ENCODE results near the gene ESRRA. TPM values are rescaled to one million over a fixed set of nuclear protein-coding genes. Genes with fewer than 3 reads are reported as not detected.
A peak's percentile ranks its signal among the peaks of the same experiment; 100 is the strongest.

Gene ESRRA
- polyA plus RNA-seq, 1 experiment = 5.5 TPM

GRCh38 chr11:64278576-64279190 is 26.6 kb upstream of the ESRRA start:
- Histone ChIP-seq H3K9me3 (ENCODE audit: control insufficient read depth, insufficient read depth, low read length) (no peaks in the 10 kb centered on the region), H3K4me3 (ENCODE audit: low read depth, low read length) (no peak overlapping the region), H3K27ac (ENCODE audit: low read depth, low read length) (no peak overlapping the region), H3K27me3 (ENCODE audit: control insufficient read depth, insufficient read depth, low read length) (no peaks in the 10 kb centered on the region)
- no peak for TF ChIP-seq CTCF (IDR thresholded peaks at IDR 0.05; ENCODE audit: low read depth, low read length)
- ChIA-PET CTCF (interaction anchor here (1.8 kb wide), 1 partner anchor 26 kb away, joined by 13 read pairs; no protein-coding TSS in a partner anchor), POLR2A (no interaction called here)
- no peak for DNase-seq (ENCODE audit: low read depth, low spot score)

- Histone ChIP-seq H3K9me3 (ENCODE audit: control insufficient read depth, insufficient read depth, low read length) (no peaks in the 10 kb centered on the region), H3K27ac (ENCODE audit: low read depth, low read length) (no peak overlapping the region), H3K27me3 (ENCODE audit: control insufficient read depth, insufficient read depth, low read length) (no peaks in the 10 kb centered on the region), H3K4me3 (ENCODE audit: low read depth, low read length) (no peak overlapping the region)
- no peak for TF ChIP-seq CTCF (IDR thresholded peaks at IDR 0.05; ENCODE audit: low read depth, low read length)
- no peak for DNase-seq (ENCODE audit: low read depth, low spot score)
- ChIA-PET POLR2A (interaction anchor here (0.6 kb wide), 2 partner anchors 12 to 112 kb away, joined by 6 to 10 read pairs; no protein-coding TSS in a partner anchor), CTCF (interaction anchor here (0.6 to 12.0 kb wide), 3 partner anchors 20 to 600 kb away, joined by 3 to 124 read pairs (median 11); partner anchors contain the start of gene CATSPERZ)
Observed at GRCh38 chr11:64281957-64282770, 23.2 kb upstream of the ESRRA start.

GRCh38 chr11:64283092-64283491 is 22.2 kb upstream of the ESRRA start:
- no peak for TF ChIP-seq CTCF (IDR thresholded peaks at IDR 0.05; ENCODE audit: low read depth, low read length)
- Histone ChIP-seq H3K9me3 (ENCODE audit: control insufficient read depth, insufficient read depth, low read length) (no peaks in the 10 kb centered on the region), H3K27ac (ENCODE audit: low read depth, low read length) (no peak overlapping the region), H3K4me3 (ENCODE audit: low read depth, low read length) (no peak overlapping the region), H3K27me3 (ENCODE audit: control insufficient read depth, insufficient read depth, low read length) (no peaks in the 10 kb centered on the region)
- DNase-seq (ENCODE audit: low read depth, low spot score) = no peak
- CTCF ChIA-PET = interaction anchor here (3.5 to 12.0 kb wide), 2 partner anchors 20 to 72 kb away, joined by 11 to 124 read pairs; partner anchors contain the start of gene CATSPERZ
- POLR2A ChIA-PET = interaction anchor here (0.9 to 3.7 kb wide), 2 partner anchors 12 to 42 kb away, joined by 3 to 28 read pairs; partner anchors contain the start of gene FKBP2

- peak within 1 kb of the TSS; percentile 88 for H3K27ac ChIP-seq (ENCODE audit: low read depth, low read length)
- peak; percentile 68 for DNase-seq (ENCODE audit: low read depth, low spot score)
- CTCF ChIA-PET = interaction anchor here (0.6 to 12.0 kb wide), 6 partner anchors 15 to 79 kb away, joined by 3 to 124 read pairs (median 4); partner anchors contain the start of gene CATSPERZ
- H3K4me3 ChIP-seq (ENCODE audit: low read depth, low read length) = peak within 1 kb of the TSS; percentile 73
- POLR2A ChIA-PET = interaction anchor here (0.6 to 3.7 kb wide), 4 partner anchors 14 to 88 kb away, joined by 3 to 28 read pairs (median 6); partner anchors contain the start of gene FKBP2
- no peaks in the 10 kb centered on the region for H3K9me3 ChIP-seq (ENCODE audit: control insufficient read depth, insufficient read depth, low read length)
- no peak for TF ChIP-seq CTCF (IDR thresholded peaks at IDR 0.05; ENCODE audit: low read depth, low read length)
- H3K27me3 ChIP-seq (ENCODE audit: control insufficient read depth, insufficient read depth, low read length) = no peaks in the 10 kb centered on the region
Observed at GRCh38 chr11:64284048-64284961, 21.0 kb upstream of the ESRRA start, which contains the start of gene BAD. BAD (minus strand) TSS chr11:64284665; CDS start chr11:64284368, 297 bp downstream.

Measured in AG04450 (cell line).